GM10266 (cell line): ENCODE measurements around the gene ADGRG4.

Experiments used
- DNase-seq: peaks from one replicate; pipeline ENCODE4 v3.0.0; 2012; ENCODE audit errors: extremely low spot score
- TF ChIP-seq, protein P1 (sequence below): IDR thresholded peaks from 2 replicates; pipeline ENCODE4 v1.5.1; 2012; ENCODE audit warnings: mild to moderate bottlenecking, low read depth; ENCODE audit not compliant: control insufficient read depth, insufficient read depth; ENCODE audit errors: missing control alignments

ADGRG4 gene

DNA sequence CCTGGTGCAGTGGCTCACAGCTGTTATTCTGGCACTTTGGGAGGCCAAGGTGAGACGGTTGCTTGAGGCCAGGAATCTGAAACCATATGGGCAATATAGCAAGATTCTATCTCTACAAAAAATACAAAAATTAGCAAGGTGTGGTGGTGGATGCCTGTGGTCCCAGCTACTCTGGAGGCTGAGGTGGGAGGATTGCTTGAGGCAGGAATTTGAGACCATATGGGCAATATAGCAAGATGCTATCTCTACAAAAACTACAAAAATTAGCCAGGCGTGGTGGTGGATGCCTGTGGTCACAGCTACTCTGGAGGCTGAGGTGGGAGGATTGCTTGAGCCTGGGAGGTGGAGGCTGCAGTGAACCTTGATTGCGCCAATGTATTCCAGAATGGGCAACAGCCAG, 2.3 kb downstream of the ADGRG4 start:
- no peak for DNase-seq
- TF ChIP-seq, protein P1, sequence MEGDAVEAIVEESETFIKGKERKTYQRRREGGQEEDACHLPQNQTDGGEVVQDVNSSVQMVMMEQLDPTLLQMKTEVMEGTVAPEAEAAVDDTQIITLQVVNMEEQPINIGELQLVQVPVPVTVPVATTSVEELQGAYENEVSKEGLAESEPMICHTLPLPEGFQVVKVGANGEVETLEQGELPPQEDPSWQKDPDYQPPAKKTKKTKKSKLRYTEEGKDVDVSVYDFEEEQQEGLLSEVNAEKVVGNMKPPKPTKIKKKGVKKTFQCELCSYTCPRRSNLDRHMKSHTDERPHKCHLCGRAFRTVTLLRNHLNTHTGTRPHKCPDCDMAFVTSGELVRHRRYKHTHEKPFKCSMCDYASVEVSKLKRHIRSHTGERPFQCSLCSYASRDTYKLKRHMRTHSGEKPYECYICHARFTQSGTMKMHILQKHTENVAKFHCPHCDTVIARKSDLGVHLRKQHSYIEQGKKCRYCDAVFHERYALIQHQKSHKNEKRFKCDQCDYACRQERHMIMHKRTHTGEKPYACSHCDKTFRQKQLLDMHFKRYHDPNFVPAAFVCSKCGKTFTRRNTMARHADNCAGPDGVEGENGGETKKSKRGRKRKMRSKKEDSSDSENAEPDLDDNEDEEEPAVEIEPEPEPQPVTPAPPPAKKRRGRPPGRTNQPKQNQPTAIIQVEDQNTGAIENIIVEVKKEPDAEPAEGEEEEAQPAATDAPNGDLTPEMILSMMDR, result no peak

- TF ChIP-seq, protein P1, result no peak
- no peak for DNase-seq
Observed at GRCh38 chrX:136304493-136304892, 3.7 kb downstream of the ADGRG4 start.

DNA sequence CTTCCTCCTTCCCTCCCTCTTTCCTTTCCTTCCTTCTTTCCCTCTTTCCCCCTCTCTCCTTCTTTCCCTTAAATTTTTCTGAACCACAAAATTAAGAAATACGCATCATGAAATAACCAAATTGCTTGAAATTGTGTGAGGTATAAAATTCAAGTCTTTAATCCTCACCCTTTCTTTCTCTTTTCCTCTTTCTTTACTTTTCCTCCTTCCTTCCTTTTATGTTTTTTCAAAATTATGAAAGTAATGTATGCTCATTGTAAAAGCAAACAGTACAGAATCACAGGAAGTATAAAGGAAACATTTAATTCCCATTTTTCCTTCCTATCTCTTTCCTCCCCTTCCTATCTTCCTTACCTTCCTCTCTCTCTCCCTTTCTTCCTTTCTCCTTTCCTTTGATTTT, 5.4 kb downstream of the ADGRG4 start:
- TF ChIP-seq, protein P1, result no peak

GRCh38 chrX:136307471-136307870, 6.7 kb downstream of the ADGRG4 start:
- TF ChIP-seq, protein P1, result no peak
- no peak for DNase-seq

More for the DNA sequence above, 5.4 kb downstream of the ADGRG4 start:
- no peak for DNase-seq

GRCh38 chrX:136310411-136310810, 9.6 kb downstream of the ADGRG4 start:
- DNase-seq, result no peak
- TF ChIP-seq, protein P1, result no peak

- TF ChIP-seq, protein P1, result no peak
- DNase-seq, result no peak
Observed at GRCh38 chrX:136318156-136318555, 17.4 kb downstream of the ADGRG4 start.

DNA sequence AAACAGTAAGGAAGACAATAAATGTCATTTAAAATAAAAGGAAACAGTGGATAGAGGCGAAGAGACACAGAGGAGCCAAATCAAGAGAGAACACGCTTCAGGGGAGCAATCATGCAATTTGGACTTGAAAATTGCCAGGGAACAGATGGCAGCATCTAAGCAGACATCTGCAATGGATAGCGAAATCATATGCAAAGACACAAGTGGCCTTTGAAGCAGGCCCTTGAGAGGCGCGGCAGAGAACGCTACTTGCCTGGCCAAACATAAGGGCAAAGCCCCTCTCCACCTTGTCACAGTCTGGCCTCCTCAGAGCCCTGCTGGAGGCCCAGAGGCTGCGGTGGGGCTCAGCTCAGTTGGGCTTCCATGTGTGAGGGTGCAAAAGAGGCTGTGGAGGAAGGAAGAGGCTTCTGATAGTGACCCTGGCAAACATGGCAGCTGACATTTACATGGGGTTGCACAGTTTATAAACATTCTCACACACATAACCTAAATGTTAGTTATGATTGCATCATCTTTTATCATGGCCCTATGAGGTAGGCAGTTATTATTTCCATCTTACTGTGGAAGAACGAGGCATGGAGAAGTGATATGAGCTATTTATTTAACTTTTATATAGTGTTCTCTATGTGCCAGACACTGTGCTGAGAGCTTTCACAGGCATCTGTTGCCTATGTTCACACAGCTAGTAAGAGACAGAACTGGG, 18.3 kb downstream of the ADGRG4 start:
- no peak for DNase-seq

More for the DNA sequence above, 18.3 kb downstream of the ADGRG4 start:
- TF ChIP-seq, protein P1, result no peak
